NCI-H446 (cell line): ENCODE measurements around the gene CEBPA.

Experiments
- DNase-seq, 2 experiments: peaks; one replicate each; lab custom pipeline; 2025; lab: John Stamatoyannopoulos, UW

CEBPA gene

GRCh38 chr19:33287438-33287837 lies 14.9 kb downstream of the CEBPA start:
- DNase-seq = no peak

GRCh38 chr19:33286899-33287298 lies 15.4 kb downstream of the CEBPA start:
- DNase-seq = no peak

GRCh38 chr19:33285441-33285927 lies 16.9 kb downstream of the CEBPA start:
- DNase-seq = no peak

- DNase-seq = no peak
These were observed 17.6 kb downstream of the CEBPA start for GRCh38 chr19:33284756-33285155.

- DNase-seq = no peak
These were observed 18.1 kb downstream of the CEBPA start for GRCh38 chr19:33284146-33284643.

- no peak for DNase-seq
These were observed 18.7 kb downstream of the CEBPA start for GRCh38 chr19:33283589-33283988.

- no peak for DNase-seq
These were observed 20.2 kb downstream of the CEBPA start for GRCh38 chr19:33282036-33282671.

- no peak for DNase-seq
These were observed 20.9 kb downstream of the CEBPA start for GRCh38 chr19:33281296-33281926.

GRCh38 chr19:33280351-33280921 lies 21.9 kb downstream of the CEBPA start:
- DNase-seq = no peak

GRCh38 chr19:33279430-33280350 lies 22.6 kb downstream of the CEBPA start:
- DNase-seq = no peak

GRCh38 chr19:33278403-33279269 lies 23.7 kb downstream of the CEBPA start:
- DNase-seq = no peak

- DNase-seq = no peak
These were observed 24.3 kb downstream of the CEBPA start for GRCh38 chr19:33278023-33278402.

GRCh38 chr19:33277434-33277833 lies 24.9 kb downstream of the CEBPA start:
- DNase-seq = no peak

GRCh38 chr19:33275933-33276619 lies 26.3 kb downstream of the CEBPA start:
- no peak for DNase-seq

GRCh38 chr19:33275559-33275932 lies 26.8 kb downstream of the CEBPA start:
- DNase-seq = no peak

GRCh38 chr19:33274663-33275558 lies 27.4 kb downstream of the CEBPA start:
- DNase-seq = no peak

GRCh38 chr19:33273881-33274662 lies 28.3 kb downstream of the CEBPA start:
- no peak for DNase-seq

- DNase-seq = no peak
These were observed 29.1 kb downstream of the CEBPA start for GRCh38 chr19:33273065-33273736.
